HL-60/S4 (cell line): ENCODE measurements around the gene SMO.
"Not testable (repeated sequence)": the region's sequence is repeated elsewhere in the genome, so short reads cannot be mapped to it uniquely, and the experiment has no call there.

Experiments
- in situ Hi-C: fragments of 300-500 bp; cut with MboI; formaldehyde crosslinking; loops from 2 replicates; pipeline ENCODE4 v1.14.3; 2022; ENCODE audit warnings: low sequenced_read_pairs

The SMO gene

DNA sequence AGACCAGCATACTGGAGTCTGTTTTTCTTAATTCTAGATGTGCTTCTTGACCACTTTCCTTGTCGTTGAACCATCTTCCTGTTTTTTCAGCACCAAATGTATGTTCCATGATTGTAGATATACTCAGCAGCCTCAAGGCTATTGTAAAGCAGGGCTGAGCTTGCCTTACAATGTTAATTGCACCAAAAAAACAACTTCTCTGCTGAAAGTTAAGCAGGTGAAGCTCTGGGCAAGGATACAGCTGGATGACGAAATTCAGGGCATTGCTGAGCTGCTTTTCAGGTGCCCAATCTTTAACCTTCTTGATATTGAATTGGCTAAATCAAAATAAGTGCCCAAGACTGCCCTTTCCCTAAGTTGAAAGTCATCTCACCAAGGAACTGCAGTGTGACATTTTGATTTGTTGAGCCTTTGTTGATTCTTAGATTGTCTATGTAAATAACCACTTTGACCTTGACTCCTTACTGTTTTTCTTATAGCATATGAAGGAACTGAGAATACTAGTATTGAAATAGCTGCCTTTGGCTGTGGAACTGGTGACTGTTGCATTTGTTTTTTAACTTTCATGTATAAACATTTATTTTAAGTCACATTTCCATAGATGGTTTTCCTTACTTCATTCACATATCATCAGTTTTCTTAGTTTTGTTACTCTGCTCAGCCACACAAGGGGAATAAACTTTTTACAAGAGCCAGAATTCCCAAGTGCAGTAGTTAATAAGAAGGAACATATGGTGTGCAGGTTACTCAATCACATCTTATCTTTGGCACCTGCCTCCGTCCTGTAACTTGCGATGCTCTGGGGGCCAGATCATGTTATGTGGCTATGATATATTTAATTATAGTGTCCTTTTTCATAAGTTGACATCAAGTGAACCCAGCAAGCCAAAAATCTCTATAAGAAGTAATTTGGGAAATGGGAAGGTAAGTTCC is 39.5 kb downstream of the SMO start:
- in situ Hi-C loops, result no loop called here

DNA sequence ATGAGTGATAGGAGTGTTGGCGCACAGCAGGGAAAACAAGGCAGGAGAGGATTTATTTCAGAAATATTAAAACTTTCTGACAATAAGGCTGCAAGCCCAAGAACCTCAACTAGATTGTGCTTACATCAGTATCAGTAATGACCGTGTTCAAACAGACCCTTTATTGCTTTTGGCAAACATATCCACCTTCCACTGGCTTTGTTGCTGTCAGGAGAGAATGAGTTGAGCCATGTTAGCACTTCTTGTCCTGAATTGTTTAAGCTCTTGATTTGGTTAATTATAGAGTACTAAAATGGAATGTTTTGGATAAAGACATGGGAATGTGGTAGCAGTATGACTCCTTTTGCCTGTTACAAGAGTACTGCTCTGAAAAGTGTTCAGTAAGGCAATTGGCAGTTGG is 40.2 kb downstream of the SMO start:
- in situ Hi-C loops, result no loop called here

DNA sequence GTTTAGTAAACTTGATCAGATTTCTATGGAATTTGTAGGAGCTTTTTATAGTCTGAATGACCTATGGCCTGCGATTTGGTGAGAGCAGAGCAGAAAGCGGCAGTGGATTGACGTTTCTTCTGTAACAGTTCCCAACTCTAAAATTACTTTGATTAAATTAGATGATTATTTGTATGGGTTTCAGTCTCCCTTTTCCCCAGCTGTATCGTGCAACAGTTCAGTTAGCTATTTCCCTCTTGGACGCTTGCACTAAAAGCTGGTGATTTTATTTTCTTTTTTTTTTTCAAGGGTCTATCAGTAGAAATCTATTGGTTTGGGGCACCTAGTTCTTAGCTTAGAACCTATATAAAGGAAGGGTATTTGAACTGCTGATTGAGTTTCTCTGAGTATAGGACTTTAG is 43.2 kb downstream of the SMO start:
- in situ Hi-C loops, result no loop called here

DNA sequence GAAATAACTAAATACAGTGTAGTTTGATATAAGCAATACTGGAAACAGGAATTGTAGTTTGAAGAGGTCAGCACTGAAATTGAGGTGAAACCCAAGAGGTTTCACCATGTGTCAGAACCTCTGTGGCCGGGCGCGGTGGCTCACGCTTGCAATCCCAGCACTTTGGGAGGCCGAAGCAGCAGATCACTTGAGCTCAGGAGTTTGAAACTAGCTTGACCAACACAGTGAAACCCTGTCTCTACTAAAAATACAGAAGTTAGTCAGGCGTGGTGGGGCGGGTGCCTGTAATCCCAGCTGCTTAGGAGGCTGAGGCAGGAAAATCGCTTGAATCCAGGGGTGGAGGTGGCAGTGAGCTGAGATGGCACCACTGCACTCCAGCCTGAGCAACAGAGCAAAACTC is 50.1 kb downstream of the SMO start:
- in situ Hi-C loops, result no loop called here

DNA sequence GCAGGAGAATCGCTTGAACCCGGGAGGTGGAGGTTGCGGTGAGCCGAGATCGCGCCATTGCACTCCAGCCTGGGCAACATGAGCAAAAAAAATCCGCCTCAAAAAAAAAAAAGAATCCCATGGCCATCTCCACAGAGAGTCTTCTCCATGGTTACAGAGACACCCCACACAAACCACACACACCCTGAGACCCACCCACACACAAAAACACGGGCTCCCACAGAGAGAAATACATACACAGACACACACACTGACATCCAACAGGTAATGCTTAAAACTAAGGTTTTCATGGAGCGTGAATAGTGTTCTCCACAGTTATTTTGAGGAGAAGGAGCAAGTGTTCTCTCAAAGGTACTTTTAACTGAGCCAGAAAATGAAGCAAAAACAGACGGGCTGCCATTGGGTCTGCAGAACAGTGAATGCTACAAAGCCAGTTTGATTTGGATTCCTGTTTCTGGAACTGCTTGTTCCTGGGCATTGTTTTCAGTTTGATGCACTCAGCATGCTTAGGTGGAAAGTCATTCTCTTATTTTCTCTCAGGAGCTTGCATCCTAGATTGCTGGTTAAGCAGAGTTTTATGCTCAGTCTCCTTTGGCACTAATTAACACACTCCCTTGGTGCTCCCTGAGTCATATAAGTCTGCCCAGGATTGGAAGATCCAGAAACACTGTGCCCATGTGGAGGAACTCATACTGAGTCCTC is 51.8 kb downstream of the SMO start:
- in situ Hi-C loops, result no loop called here

DNA sequence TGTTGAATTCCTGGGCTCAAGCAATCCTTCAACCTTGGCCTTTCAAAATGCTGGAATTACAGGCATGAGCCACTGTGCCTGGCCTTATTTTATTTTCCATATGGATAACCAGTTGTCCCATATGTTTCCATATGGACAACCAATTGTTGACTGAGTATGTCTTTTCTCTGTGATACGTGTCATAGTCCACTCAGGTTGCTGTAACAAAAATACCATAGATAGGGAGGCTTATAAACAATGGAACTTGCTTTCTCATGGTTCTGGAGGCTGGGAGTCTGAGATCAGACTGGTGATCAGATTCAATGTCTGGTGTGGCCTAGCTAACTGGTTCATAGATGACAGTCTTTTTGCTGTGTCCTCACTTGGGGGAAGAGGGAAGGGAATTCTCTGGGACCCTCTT is 55.8 kb downstream of the SMO start:
- in situ Hi-C loops, result no loop called here

DNA sequence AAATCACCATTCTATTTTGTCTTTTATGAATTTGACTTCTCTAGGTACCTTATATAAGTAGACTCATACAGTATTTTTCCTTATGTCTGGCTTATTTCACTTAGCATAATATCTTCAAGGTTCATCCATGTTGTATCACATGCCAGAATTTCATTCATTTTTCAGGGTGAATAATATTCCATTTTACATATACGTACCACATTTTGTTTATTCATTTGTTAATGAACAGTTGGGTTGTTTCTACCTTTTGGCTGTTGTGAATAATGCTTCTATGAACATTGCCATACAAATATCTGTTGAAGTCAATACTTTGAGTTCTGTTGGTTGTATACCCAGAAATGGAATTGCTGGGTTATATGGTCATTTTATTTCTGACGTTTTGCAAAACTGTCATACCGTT is 57.1 kb downstream of the SMO start:
- in situ Hi-C loops, result no loop called here

DNA sequence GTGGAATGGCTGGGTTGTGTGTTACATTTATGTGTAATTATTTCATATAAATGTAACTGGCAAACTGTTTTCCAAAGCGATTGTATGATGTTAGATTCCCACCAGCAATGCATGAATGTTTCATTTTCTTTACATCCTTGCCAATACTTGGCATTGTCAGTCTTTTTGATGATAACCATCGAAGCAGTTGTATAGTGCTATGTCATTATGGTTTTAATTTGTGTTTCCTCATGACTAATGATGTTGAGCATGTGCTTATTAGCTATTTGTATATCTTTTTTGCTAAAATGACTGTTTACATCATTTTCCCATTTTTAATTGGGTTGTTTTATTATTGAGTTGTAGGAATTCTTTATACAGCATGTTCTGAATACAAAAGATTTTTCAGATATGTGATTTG is 58.7 kb downstream of the SMO start:
- in situ Hi-C loops, result no loop called here

DNA sequence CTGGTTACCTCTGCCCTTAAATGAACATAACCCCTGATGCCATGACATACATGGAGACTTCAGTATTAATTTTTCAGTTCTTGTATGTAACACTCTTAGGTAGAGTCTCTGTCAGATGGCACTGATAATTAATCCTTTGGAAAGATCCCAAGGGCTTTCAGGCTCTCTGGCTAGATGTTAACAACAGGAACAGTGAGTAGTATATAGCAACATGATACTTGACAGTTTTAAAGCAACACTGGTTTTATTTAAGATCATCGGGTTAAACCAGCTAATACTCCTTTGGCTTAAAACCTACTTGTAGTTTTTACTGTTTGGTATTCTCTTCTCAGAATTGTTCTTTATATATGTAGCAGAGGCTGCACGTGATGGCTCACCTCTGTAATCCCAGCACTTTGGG is 63.7 kb downstream of the SMO start:
- in situ Hi-C loops, result no loop called here

DNA sequence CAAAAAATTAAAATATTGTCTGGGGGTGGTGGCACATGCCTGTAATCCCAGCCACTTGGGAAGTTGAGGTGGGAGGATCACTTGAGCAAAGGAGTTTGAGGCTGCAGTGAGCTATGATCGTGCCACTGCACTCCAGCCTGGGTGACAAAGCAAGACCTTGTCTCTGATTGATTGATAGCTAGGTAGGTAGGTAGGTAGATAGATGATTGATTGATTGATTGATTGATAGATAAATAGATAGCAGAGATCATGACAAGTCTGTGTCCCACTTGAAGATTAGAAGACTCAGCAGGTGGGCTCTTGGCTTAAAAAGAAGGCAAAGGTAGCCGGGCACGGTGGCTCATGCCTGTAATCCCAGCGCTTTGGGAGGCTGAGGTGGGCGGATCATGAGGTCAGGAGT is 64.2 kb downstream of the SMO start:
- in situ Hi-C loops, result not testable (repeated sequence)

DNA sequence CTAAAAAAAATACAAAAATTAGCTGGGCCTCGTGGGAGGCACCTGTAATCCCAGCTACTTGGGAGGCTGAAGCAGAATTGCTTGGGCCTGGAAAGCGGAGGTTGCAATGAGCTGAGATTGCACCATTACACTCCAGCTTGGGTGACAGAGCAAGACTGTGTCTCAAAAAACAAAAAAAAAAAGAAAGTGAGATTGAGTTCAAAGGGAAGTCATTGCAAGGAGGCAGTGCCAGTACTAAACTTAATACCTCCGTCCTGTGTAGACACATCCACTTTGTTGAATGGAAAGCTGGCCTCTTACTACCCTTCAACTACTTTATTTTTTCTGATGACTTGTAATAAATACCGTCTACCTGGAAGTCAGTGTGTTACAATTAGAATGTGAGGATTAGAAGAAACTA is 67.4 kb downstream of the SMO start:
- in situ Hi-C loops, result no loop called here

DNA sequence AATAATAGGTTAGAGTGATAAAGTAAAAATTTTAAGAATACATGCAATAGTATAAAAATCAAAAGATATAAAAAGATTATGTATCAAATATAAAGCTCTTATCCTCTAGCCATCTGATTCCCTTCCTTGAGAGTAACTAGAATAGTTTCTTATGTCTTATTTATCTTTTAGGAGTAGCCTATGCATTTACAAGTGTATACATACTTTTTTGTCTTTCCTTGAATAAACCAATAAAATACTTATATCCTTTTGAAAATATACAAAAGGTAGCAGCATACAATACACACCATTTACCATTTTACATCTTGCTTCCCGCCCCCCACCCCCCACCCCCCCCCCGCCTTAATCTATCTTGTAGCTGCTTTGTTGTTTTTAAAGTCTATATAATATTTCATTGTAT is 67.8 kb downstream of the SMO start:
- in situ Hi-C loops, result no loop called here

DNA sequence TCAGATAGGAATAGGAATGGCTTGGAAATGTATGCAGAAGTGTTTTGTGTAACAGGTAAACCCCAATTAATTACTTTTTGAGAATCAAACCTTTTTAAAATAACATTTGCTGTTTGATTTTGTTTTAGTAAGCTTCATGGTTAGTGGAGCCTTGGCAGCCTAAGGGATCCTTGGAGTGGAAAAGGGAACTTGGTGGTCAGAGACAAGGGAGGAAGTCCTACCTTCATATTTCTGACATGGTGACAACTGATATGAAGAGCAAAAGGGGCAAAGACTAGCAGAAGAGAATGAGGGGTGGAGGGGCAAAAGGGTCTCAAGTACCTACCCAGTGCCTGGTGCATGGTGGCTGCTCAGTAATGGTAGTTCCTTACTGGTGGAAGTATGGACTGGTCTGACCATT is 68.7 kb downstream of the SMO start:
- in situ Hi-C loops, result no loop called here

DNA sequence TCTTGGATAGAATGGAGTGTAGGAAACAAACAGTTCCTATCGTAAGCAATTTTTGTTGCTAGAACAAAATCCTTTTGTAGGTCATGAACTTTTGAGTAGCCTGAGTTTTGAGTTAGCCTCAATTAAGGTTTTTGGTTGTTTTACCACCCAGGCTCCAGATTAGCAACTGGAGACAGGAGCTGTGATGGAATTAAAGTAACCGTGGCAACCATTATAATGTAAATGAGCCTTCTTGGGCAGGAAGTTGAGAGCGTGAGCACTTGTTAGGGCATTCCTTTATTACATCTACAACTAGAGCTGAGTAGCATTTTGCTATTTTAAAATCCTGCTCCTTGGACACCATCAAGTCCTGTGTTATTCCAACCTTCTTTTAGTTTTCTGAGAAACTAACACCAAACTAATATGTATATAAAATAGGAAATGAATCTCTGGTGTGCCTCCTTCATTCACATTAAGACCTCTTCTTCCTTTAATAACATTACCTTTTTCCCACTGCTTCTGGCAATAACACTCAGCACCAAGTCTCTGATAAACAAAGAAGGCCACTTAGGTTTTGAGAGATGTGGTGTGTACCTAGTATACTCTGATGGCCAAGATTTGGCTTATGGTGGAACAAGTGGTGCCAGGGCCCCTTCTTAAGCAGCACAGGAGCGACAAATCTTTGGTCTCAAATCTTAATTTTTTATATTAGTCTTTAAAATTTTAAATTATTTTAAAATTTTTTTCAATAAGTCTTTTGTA is 70.4 kb downstream of the SMO start:
- in situ Hi-C loops, result no loop called here

DNA sequence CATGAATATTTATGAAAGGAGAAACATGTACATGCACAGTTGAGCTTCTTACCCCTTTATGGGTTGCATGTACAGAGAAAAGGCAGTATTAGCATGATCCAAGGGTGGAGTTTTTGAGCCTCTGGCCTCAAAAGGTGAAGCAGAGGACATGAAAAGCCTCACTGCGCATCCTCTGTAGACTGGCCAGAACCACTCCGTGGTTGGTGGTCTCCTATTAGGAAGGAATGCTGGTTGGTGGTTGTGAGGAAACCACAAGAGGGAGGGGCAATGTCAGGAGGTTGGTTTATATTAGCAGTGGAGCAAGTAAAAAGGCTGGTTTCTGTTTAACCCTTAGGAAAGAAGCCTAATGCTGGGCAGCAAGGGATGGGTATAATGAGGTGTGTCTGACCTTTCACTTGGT is 73.9 kb downstream of the SMO start:
- in situ Hi-C loops, result no loop called here
